Measurements from ENCODE around the gene MRPS7. TPM values are rescaled to one million over a fixed set of nuclear protein-coding genes. Genes with fewer than 3 reads are reported as not detected.

The MRPS7 gene
- total and polyA plus RNA-seq, 2 donors (not counting 3 experiments of a cell fraction or from before 2014, with no cell fraction given), result 79.8 to 82.8 TPM

GRCh38 chr17:75239214-75239613 lies 22.5 kb upstream of the MRPS7 start:
- Histone ChIP-seq H3K4me3 (replicated peaks in 1 of 3; ENCODE audit: insufficient read depth in 1 of 3, low read depth in 1 of 3, low read length in 3 of 3) (no peak overlapping the region), H3K9ac (replicated peaks; ENCODE audit: extremely low read depth, insufficient read depth, low read length) (no peak overlapping the region), H3K79me2 (ENCODE audit: control insufficient read depth, insufficient read depth, low read length) (no peaks in the 10 kb centered on the region), H3K36me3 (ENCODE audit: control insufficient read depth in 2 of 2, extremely low read depth in 1 of 2, insufficient read depth in 2 of 2, low read length in 2 of 2) (peaks cover 11 to 56% of the 10 kb centered on the region in 2 experiments), H3K27me3 (ENCODE audit: control insufficient read depth in 2 of 2, insufficient read depth in 2 of 2, low read length in 2 of 2) (no peaks in the 10 kb centered on the region), H3K4me2 (ENCODE audit: insufficient read depth, low read length) (no peak overlapping the region), H2AFZ (ENCODE audit: low read depth, low read length) (no peak overlapping the region), H4K20me1 (replicated peaks; ENCODE audit: control insufficient read depth, extremely low read depth, insufficient read depth, low read length) (no peaks in the 10 kb centered on the region), H3K9me1 (replicated peaks; ENCODE audit: control insufficient read depth, extremely low read depth, insufficient read depth, low read length) (no peaks in the 10 kb centered on the region), H3K27ac (ENCODE audit: insufficient read depth, low read depth, low read length) (no peak overlapping the region), H3K4me1 (ENCODE audit: control insufficient read depth, extremely low read depth, insufficient read depth, low read length) (no peaks in the 10 kb centered on the region), H3K9me3 (replicated peaks; ENCODE audit: control insufficient read depth, insufficient read depth, low read length) (no peaks in the 10 kb centered on the region)
- DNase-seq (ENCODE audit: low read depth, low spot score), result no peak
- BruUV-seq (replicated peaks), result no TSS peak
- CTCF ChIA-PET, result interaction anchor here (0.8 to 7.6 kb wide), 14 partner anchors 10 to 277 kb away, joined by 3 to 91 read pairs (median 6); partner anchors contain the start of gene MIF4GD
- no peak for TF ChIP-seq EZH2 (IDR thresholded peaks at IDR 0.05; ENCODE audit: borderline replicate concordance, low read depth, low read length, severe bottlenecking)
- no peak for TF ChIP-seq FOS (IDR thresholded peaks at IDR 0.05; ENCODE audit: borderline replicate concordance, insufficient read depth, low read length)
- TF ChIP-seq MYC (IDR thresholded peaks at IDR 0.05; ENCODE audit: low read depth, low read length), result no peak
- TF ChIP-seq POLR2A (IDR thresholded peaks at IDR 0.05; ENCODE audit: low read depth, low read length), result no peak
- no peak for TF ChIP-seq MAX (IDR thresholded peaks at IDR 0.05; ENCODE audit: insufficient read depth, insufficient read length)
- no peak for TF ChIP-seq JUN (IDR thresholded peaks at IDR 0.05; ENCODE audit: borderline replicate concordance, insufficient read depth, insufficient read length, low read depth)
- TF ChIP-seq CTCF (IDR thresholded peaks at IDR 0.05; ENCODE audit: extremely low read depth in 1 of 2, insufficient read depth in 1 of 2, low read depth in 1 of 2, low read length in 2 of 2), result no peak
- TF ChIP-seq GATA2 (IDR thresholded peaks at IDR 0.05; ENCODE audit: insufficient read depth, insufficient read length, low read depth, low read length), result no peak
- TF ChIP-seq POLR2AphosphoS5 (IDR thresholded peaks at IDR 0.05; ENCODE audit: insufficient read depth, low read depth, low read length), result no peak
- no peak for FAIRE-seq
- intact Hi-C loops (cut with micrococcal nuclease) (no loop called here), dilution Hi-C loops (cut with MboI; ENCODE audit: extremely low pct_ligation_motif_present, low sequenced_read_pairs) (no loop called here)
- POLR2A ChIA-PET, result interaction anchor here (0.5 to 1.3 kb wide), 2 partner anchors 14 to 32 kb away, joined by 3 to 4 read pairs; partner anchors contain the start of gene MIF4GD

Measured in endothelial cell of umbilical vein (primary cell).